AG04450 (cell line): ENCODE results near the gene AQP4. TPM values are rescaled to one million over a fixed set of nuclear protein-coding genes. Genes with fewer than 3 reads are reported as not detected.

Experiments used
- CTCF ChIA-PET: fragments of 300-600, 350-600 bp; formaldehyde crosslinking; extraction: SDS; loops from one replicate; lab custom pipeline; 2022; ENCODE audit warnings: antibody characterized with exemption, inconsistent platforms; lab: Charles Lee
- POLR2A ChIA-PET: fragments of 350-600 bp; formaldehyde crosslinking; extraction: SDS; loops from one replicate; lab custom pipeline; 2021; ENCODE audit warnings: antibody characterized with exemption, inconsistent platforms; lab: Yijun Ruan, JAX
- DNase-seq: peaks from one replicate; pipeline ENCODE4 v3.0.0-alpha.2; 2011; ENCODE audit warnings: low read depth, low spot score
- H3K27ac ChIP-seq: one replicate; pipeline ENCODE4 v1.5.1; 2012; ENCODE audit warnings: low read depth, low read length, control low read depth
- H3K27me3 ChIP-seq: one replicate; pipeline ENCODE4 v1.6.0; 2012; ENCODE audit warnings: low read length; ENCODE audit not compliant: control insufficient read depth, insufficient read depth
- H3K4me3 ChIP-seq: 2 replicates; pipeline ENCODE4 v1.5.1; 2011; ENCODE audit warnings: mild to moderate bottlenecking, low read depth, low read length, control low read depth
- H3K9me3 ChIP-seq: 2 replicates; pipeline ENCODE4 v1.5.1; 2012; ENCODE audit warnings: low read length; ENCODE audit not compliant: control insufficient read depth, insufficient read depth
- polyA minus RNA-seq: library from RNA; depleted of rRNA, polyadenylated mRNA; stranded (reverse); fragments of >200 nt; gene quantifications from 2 replicates; pipeline ENCODE4 v1.2.3, GENCODE V29; 2011; rRNA and poly(A)+ RNA removed
- polyA plus RNA-seq: library from polyadenylated mRNA; depleted of rRNA; stranded (reverse); fragments of >200 nt; gene quantifications from 2 replicates; pipeline ENCODE4 v1.2.3, GENCODE V29; 2011; rRNA removed
- TF ChIP-seq, protein P1 (sequence below): IDR thresholded peaks from 2 replicates; pipeline ENCODE4 v1.5.1; 2011; ENCODE audit warnings: low read depth, low read length, control low read depth, inconsistent platforms

Gene AQP4, protein sequence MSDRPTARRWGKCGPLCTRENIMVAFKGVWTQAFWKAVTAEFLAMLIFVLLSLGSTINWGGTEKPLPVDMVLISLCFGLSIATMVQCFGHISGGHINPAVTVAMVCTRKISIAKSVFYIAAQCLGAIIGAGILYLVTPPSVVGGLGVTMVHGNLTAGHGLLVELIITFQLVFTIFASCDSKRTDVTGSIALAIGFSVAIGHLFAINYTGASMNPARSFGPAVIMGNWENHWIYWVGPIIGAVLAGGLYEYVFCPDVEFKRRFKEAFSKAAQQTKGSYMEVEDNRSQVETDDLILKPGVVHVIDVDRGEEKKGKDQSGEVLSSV
- polyA plus RNA-seq, result not detected in 2 replicates
- polyA minus RNA-seq, result not detected in 2 replicates

DNA sequence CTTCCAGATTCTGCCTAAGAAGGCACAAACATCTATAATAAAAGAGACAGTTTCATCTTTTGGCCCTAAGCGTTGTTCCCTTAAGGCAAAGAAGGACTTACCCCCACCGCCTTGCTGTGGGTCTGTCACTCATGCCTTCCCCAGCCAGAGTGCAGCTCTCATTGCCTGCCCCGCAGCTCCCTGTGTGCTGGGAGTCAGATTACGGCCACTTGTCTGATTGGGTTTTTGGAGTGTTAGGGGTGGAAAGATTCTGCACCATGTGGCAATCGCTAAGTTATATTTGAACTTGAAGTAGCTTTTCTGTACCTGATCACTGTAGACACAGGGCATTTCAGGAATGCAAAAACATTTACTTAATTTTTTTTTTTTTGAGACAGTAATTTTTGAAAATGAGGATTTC lies at the start of gene AQP4:
TSS of gene AQP4 (minus strand) at position 151 of the 400 bp plus-strand sequence. CDS start at position 133, 18 bp downstream.
- POLR2A ChIA-PET, result no interaction called here
- peaks cover 15% of the 10 kb centered on the region for H3K9me3 ChIP-seq
- CTCF ChIA-PET, result no interaction called here
- TF ChIP-seq, protein P1, sequence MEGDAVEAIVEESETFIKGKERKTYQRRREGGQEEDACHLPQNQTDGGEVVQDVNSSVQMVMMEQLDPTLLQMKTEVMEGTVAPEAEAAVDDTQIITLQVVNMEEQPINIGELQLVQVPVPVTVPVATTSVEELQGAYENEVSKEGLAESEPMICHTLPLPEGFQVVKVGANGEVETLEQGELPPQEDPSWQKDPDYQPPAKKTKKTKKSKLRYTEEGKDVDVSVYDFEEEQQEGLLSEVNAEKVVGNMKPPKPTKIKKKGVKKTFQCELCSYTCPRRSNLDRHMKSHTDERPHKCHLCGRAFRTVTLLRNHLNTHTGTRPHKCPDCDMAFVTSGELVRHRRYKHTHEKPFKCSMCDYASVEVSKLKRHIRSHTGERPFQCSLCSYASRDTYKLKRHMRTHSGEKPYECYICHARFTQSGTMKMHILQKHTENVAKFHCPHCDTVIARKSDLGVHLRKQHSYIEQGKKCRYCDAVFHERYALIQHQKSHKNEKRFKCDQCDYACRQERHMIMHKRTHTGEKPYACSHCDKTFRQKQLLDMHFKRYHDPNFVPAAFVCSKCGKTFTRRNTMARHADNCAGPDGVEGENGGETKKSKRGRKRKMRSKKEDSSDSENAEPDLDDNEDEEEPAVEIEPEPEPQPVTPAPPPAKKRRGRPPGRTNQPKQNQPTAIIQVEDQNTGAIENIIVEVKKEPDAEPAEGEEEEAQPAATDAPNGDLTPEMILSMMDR, result no peak
- H3K27me3 ChIP-seq, result no peaks in the 10 kb centered on the region
- no peak within 1 kb of the TSS for H3K4me3 ChIP-seq
- no peak for DNase-seq
- no peak within 1 kb of the TSS for H3K27ac ChIP-seq

DNA sequence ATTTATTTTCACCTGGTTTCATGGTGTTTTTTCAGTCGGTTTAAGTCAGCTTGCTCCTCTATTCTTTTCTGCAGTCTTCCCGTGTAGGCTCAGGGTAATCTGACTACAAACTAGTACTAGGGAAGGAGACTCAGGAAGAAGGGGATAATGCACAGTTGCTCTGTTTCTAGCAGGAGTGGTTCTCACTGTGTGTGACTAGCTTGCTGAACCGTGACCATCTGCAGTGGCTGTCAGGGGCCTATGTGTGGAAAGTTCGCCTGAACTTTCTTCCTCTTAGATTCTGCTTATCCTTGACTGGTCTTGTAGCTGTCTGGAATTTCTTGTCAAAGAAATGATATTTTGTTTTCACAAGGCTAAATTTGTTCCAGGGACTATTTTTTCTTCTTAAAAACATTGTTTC lies 46.3 kb upstream of the AQP4 start:
- H3K4me3 ChIP-seq, result no peak overlapping the region
- ChIA-PET POLR2A (no interaction called here), CTCF (no interaction called here)
- TF ChIP-seq, protein P1, result no peak
- no peaks in the 10 kb centered on the region for H3K27me3 ChIP-seq
- H3K27ac ChIP-seq, result no peak overlapping the region
- DNase-seq, result no peak
- peaks cover 4% of the 10 kb centered on the region; the same call in 1 of the 2 replicates for H3K9me3 ChIP-seq

DNA sequence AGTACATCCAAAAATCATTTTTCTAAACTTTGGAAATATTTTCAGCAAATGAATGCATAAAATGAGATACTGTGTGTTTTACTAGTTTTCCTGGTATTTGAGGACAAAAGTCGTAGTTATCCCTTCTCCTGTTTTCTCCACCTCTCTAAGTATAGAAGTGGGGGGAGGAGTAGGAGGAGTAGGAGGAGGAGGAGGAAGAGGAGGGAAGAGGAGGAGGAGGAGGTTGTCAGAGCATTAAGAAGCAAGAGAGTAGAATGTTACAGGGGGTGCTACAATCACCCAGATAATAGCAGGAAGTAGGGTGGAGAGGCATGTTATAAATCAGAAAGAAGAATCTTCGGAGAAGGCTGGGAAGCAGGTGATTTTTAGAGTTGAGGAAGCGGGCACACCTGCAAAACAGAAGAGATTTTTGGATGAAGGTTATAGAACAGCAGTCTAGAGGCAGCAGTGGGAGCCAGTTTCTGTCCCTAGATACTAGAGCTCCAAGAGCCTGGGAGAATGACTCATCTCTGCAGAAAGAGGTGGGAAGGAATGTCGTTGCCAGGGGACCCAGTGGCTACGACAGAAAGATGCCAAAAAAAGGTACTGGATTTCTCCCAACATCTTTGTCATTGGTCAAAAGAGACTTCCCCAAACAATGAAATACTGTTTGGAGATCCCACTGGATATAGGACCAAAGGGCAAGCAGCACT lies 44.2 kb upstream of the AQP4 start:
- ChIA-PET CTCF (no interaction called here), POLR2A (no interaction called here)
- DNase-seq, result no peak
- Histone ChIP-seq H3K4me3 (no peak overlapping the region), H3K9me3 (peaks cover 4% of the 10 kb centered on the region; the same call in 1 of the 2 replicates), H3K27me3 (no peaks in the 10 kb centered on the region), H3K27ac (no peak overlapping the region)
- TF ChIP-seq, protein P1, result no peak

DNA sequence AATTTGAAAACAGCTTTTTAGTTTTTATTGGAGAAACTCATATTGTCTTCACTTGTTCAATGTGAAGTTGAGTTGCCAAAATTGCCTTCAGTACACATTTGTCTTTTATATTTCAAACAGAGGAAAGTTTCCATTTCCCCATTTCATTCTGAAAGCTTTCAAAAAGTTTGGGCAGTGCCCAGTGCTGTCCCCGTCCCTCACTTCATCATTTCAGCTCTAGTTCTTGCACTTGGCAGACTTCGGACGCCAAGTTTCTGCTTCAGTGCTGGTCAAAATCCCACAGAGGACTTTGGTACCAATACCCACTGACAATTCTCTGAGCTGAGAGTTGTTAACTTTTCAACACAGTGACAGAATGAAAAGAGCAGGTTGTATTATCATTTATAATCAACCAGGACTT lies 43.4 kb upstream of the AQP4 start:
- CTCF ChIA-PET, result no interaction called here
- no peak overlapping the region for H3K27ac ChIP-seq
- POLR2A ChIA-PET, result no interaction called here
- TF ChIP-seq, protein P1, result no peak
- peaks cover 4% of the 10 kb centered on the region; the same call in 1 of the 2 replicates for H3K9me3 ChIP-seq
- no peaks in the 10 kb centered on the region for H3K27me3 ChIP-seq
- H3K4me3 ChIP-seq, result no peak overlapping the region
- no peak for DNase-seq

DNA sequence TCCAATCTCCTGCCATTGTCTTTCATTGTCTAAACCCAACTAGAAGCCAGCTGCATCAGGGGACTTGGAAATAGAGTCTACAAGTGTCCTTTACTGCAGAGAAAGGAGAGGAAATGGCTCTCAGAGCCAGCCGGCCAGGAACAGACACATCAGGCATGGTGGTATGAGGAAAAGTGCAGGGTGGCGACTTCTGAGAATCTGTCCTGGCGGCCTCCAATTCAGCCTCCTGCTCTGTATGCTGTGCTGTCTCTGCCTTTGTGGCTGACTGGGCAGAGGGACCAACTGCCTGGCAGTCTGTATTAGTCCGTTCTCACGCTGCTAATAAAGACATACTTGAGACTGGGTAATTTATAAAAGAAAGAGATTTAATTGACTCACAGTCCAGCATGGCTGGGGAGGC lies 36.8 kb upstream of the AQP4 start:
- Histone ChIP-seq H3K27ac (no peak overlapping the region), H3K27me3 (no peaks in the 10 kb centered on the region), H3K9me3 (peaks cover 15% of the 10 kb centered on the region), H3K4me3 (no peak overlapping the region)
- ChIA-PET POLR2A (no interaction called here), CTCF (no interaction called here)
- TF ChIP-seq, protein P1, result no peak
- no peak for DNase-seq
